ENCODE data around the gene TMEM131L. TPM values are rescaled to one million over a fixed set of nuclear protein-coding genes. Genes with fewer than 3 reads are reported as not detected.

The TMEM131L gene
- total and polyA plus RNA-seq, 3 donors from 2014 or later: 9.1 to 15.0 (median 12.6) TPM

- Histone ChIP-seq H3K27ac (peak overlapping the region in 1 of 2 donors; percentile 19), H3K9me3 (no peaks in the 10 kb centered on the region), H3K36me3 (ENCODE audit: low read depth, missing control alignments) (no peaks in the 10 kb centered on the region), H3K27me3 (no peaks in the 10 kb centered on the region), H3K4me1 (peaks cover 12% of the 10 kb centered on the region), H3K4me3 (peak overlapping the region; percentile 56 to 73)
- 6 to 21% methylated on average over 9 to 27 of the region's 27 CpGs for WGBS, 2 donors
- peak; percentile 63 for DNase-seq
- TF ChIP-seq CTCF (IDR thresholded peaks at IDR 0.05): no peak
- no peak for TF ChIP-seq POLR2A (IDR thresholded peaks at IDR 0.05)
- intact Hi-C loops (cut with DNase I; ENCODE audit: low total_unique reads): no loop called here
Observed at GRCh38 chr4:153683763-153684181, 217.6 kb downstream of the TMEM131L start.

- Histone ChIP-seq H3K36me3 (ENCODE audit: low read depth, missing control alignments) (no peaks in the 10 kb centered on the region), H3K27ac (peak within 1 kb of the TSS; percentile 69 to 70), H3K27me3 (no peaks in the 10 kb centered on the region), H3K4me1 (peaks cover 12% of the 10 kb centered on the region), H3K4me3 (peak within 1 kb of the TSS; percentile 56 to 73), H3K9me3 (no peaks in the 10 kb centered on the region)
- intact Hi-C loops (cut with DNase I; ENCODE audit: low total_unique reads): no loop called here
- peak; percentile 14 for DNase-seq
- 1% methylated on average over 72 of the region's 75 CpGs; no CpG with 5 or more reads in 1 of the 2 donors for WGBS, 2 donors
- TF ChIP-seq POLR2A (IDR thresholded peaks at IDR 0.05): no peak
- no peak for TF ChIP-seq CTCF (IDR thresholded peaks at IDR 0.05)
Observed at GRCh38 chr4:153684182-153684970, 218.2 kb downstream of the TMEM131L start, which contains the start of gene TLR2. Gene TLR2 (plus strand): TSS chr4:153684280. CDS start chr4:153702908, 18,628 bp downstream.

GRCh38 chr4:153684971-153685371, 218.8 kb downstream of the TMEM131L start:
- WGBS, 2 donors: 10 to 13% methylated on average over 8 to 9 of the region's 9 CpGs

More at GRCh38 chr4:153684971-153685371, 218.8 kb downstream of the TMEM131L start:
- intact Hi-C loops (cut with DNase I; ENCODE audit: low total_unique reads): no loop called here
- Histone ChIP-seq H3K9me3 (no peaks in the 10 kb centered on the region), H3K4me3 (peak overlapping the region; percentile 56 to 73), H3K36me3 (ENCODE audit: low read depth, missing control alignments) (no peaks in the 10 kb centered on the region), H3K27ac (peak overlapping the region; percentile 69 to 70), H3K27me3 (no peaks in the 10 kb centered on the region), H3K4me1 (peaks cover 12% of the 10 kb centered on the region)
- peak; percentile 18 for DNase-seq
- TF ChIP-seq POLR2A (IDR thresholded peaks at IDR 0.05): no peak
- TF ChIP-seq CTCF (IDR thresholded peaks at IDR 0.05): no peak

Other genes with a start within 250 kb of the TMEM131L start
- 10 to 100 TPM in 1 of 2 donors, 1 to 10 TPM in 1; 8.3 to 11.4 TPM for gene MND1, start 121.7 kb upstream of the TMEM131L start, total RNA-seq
- 17.5 TPM for gene MND1, start 121.7 kb upstream of the TMEM131L start, polyA plus RNA-seq (ENCODE audit: insufficient read depth, low read depth, low replicate concordance)
- gene TLR2, start 217.9 kb downstream of the TMEM131L start, total RNA-seq: 10 to 100 TPM in 1 of 2 donors, 1 to 10 TPM in 1; 8.7 to 12.0 TPM
- gene TLR2, start 217.9 kb downstream of the TMEM131L start, polyA plus RNA-seq (ENCODE audit: insufficient read depth, low read depth, low replicate concordance): 5.4 TPM

Measured in testis (tissue), 3 donors.